Measurements from ENCODE around the gene ZMPSTE24.

ZMPSTE24 gene

GRCh38 chr1:40303051-40303771 is 45.2 kb downstream of the ZMPSTE24 start:
- no peak for TF ChIP-seq POLR2A (IDR thresholded peaks at IDR 0.05; ENCODE audit: low read depth, low read length)
- DNase-seq (ENCODE audit: insufficient read length, low spot score), result no peak
- FAIRE-seq, result no peak

- DNase-seq (ENCODE audit: insufficient read length, low spot score) (no peak), FAIRE-seq (no peak)
- TF ChIP-seq POLR2A (IDR thresholded peaks at IDR 0.05; ENCODE audit: low read depth, low read length), result no peak
These were observed 45.8 kb downstream of the ZMPSTE24 start for GRCh38 chr1:40303790-40304189.

GRCh38 chr1:40305451-40305850 is 47.4 kb downstream of the ZMPSTE24 start:
- TF ChIP-seq POLR2A (IDR thresholded peaks at IDR 0.05; ENCODE audit: low read depth, low read length), result no peak
- FAIRE-seq, result no peak
- no peak for DNase-seq (ENCODE audit: insufficient read length, low spot score)

- FAIRE-seq (no peak), DNase-seq (ENCODE audit: insufficient read length, low spot score) (no peak)
- no peak for TF ChIP-seq POLR2A (IDR thresholded peaks at IDR 0.05; ENCODE audit: low read depth, low read length)
These were observed 47.8 kb downstream of the ZMPSTE24 start for GRCh38 chr1:40305871-40306270.

- FAIRE-seq, result no peak
- no peak for DNase-seq (ENCODE audit: insufficient read length, low spot score)
- TF ChIP-seq POLR2A (IDR thresholded peaks at IDR 0.05; ENCODE audit: low read depth, low read length), result no peak
These were observed 48.3 kb downstream of the ZMPSTE24 start for GRCh38 chr1:40306296-40306695.

DNA sequence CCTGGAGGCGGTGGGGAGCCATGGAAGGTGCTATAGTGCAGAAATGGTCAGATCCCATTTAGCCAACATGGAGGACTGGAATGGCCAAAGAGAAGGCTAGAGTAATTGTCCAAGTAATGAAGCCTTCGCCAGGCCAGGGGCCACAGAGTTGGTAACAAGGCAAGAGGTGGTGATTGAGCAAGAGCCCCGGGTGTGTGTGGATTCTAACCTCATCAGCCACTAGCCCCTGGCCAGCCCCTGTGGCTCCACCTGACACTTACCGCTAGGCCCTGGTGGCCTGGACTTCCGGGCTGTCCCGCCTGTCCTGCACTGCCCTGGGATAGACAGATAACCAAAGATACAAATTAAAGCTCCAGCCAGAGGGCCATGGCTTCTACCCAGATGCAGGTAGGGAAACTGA is 49.1 kb downstream of the ZMPSTE24 start:
- no peak for FAIRE-seq
- no peak for DNase-seq (ENCODE audit: insufficient read length, low spot score)
- no peak for TF ChIP-seq POLR2A (IDR thresholded peaks at IDR 0.05; ENCODE audit: low read depth, low read length)

GRCh38 chr1:40308036-40308727 is 50.1 kb downstream of the ZMPSTE24 start:
- DNase-seq (ENCODE audit: insufficient read length, low spot score) (no peak), FAIRE-seq (no peak)
- no peak for TF ChIP-seq POLR2A (IDR thresholded peaks at IDR 0.05; ENCODE audit: low read depth, low read length)

DNA sequence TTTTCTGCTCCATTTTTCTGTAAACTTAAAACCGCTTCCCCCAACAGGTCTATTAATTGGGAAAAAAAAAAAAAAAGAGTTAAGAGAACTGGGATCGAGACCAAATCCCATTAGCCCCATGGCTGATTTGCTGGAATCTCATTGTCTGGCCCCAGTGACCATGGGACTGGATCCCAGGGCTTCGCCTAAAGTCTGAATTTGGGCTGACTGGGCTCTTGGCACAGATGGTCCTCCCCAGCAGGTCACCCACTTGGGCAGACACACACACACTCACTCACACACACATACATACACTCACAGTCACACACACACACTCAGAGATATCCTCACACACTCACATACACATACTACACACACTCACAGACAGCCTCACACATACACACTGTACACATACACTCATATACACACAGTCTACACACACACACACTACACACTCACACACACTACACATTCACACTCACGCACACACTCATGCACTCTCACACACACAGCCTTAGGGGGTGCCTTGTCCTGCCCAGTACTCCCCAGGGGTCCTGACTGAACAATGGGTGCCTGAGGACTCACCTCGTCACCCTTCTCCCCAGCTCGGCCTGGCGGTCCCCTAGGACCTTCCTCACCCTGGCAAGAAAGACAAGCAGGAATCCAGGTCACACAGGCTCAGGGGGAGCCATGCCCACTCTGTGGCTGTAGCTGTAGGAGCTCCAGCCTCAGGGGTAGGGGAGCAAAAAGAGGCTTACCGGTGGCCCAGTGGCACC is 51.5 kb downstream of the ZMPSTE24 start:
- DNase-seq (ENCODE audit: insufficient read length, low spot score) (no peak), FAIRE-seq (no peak)
- no peak for TF ChIP-seq POLR2A (IDR thresholded peaks at IDR 0.05; ENCODE audit: low read depth, low read length)

GRCh38 chr1:40310129-40310461 is 52.1 kb downstream of the ZMPSTE24 start:
- TF ChIP-seq POLR2A (IDR thresholded peaks at IDR 0.05; ENCODE audit: low read depth, low read length), result no peak
- no peak for FAIRE-seq
- no peak for DNase-seq (ENCODE audit: insufficient read length, low spot score)

DNA sequence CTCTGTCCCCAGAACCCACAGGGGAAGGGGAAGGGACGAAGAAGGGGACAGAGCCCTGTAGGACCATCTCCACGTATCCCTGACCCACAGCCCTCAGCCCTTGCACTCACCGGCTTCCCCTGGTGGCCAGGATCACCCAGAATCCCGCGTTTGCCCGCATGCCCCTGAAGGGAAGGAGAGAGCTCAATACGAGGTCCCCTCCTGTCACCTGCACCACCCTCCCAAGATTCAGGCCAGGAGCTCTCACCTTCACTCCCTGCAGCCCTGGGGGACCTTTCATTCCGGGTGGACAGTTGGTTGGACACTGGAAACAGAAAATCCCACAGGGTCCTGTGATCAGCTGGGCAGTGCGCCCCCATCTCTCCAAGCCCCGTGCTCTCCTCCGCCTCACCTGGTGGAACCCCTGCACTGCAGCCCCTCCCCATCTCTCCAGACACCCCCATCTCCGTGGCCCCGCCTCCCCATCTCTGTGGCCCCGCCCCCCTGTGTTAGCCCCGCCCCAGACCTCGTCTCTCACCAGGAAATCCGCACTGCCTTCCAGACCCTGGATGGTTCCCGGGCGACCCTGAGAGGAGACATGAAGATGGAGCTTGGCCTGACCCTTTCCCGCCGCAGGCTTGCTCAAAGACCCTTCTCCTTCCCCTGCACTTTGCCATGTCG is 53.1 kb downstream of the ZMPSTE24 start:
- TF ChIP-seq POLR2A (IDR thresholded peaks at IDR 0.05; ENCODE audit: low read depth, low read length), result no peak
- DNase-seq (ENCODE audit: insufficient read length, low spot score) (no peak), FAIRE-seq (no peak)

DNA sequence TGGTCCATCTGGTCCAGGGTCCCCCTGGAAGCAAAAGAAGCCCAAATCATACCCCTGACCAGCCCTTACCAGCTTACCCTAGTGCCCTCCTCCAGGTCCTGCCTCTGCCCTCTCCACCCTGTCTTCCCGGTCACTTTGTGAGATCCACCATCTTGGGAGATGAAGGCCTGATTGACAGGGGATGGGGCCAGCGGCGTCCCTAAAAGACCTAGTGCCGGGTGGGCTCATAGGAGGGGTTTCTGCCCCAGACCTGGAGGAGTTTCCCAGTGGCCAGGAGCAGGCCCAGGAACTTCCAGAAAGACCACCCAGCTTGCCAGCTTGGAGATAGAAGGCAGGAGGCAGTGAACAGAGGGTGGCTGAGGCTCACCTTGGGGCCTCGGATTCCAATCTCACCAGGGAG is 53.7 kb downstream of the ZMPSTE24 start:
- FAIRE-seq, result no peak
- TF ChIP-seq POLR2A (IDR thresholded peaks at IDR 0.05; ENCODE audit: low read depth, low read length), result no peak
- no peak for DNase-seq (ENCODE audit: insufficient read length, low spot score)

GRCh38 chr1:40312238-40313205 is 54.5 kb downstream of the ZMPSTE24 start:
- TF ChIP-seq POLR2A (IDR thresholded peaks at IDR 0.05; ENCODE audit: low read depth, low read length), result no peak
- no peak for FAIRE-seq
- no peak for DNase-seq (ENCODE audit: insufficient read length, low spot score)

DNA sequence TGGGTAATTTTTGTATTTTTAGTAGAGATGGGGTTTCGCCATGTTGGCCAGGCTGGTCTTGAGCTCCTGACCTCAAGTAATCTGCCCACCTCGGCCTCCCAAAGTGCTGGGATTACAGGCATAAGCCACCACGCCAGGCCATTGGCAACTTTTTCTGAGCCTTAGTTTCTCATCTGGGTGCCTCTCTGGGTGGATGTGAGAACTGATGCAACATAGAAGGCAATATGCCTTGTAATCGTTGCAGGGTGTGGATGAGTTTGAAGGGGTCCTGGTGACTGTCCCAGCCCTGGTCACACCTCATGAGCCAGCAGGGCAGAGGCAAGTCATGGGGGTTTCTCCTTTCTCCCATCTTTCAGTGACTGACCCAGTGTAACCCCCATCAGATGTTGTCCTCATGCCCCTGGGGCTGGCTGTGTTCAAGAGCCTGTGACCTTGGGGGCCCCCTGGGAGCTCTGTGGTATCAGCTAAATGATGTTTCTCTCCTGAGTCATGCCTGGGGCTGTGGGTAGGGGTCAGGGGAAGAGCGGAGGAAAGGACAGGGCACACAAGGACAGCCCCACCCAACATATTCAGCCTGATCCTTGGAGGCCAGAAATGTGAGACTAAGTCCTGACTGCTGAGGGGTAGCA is 55.4 kb downstream of the ZMPSTE24 start:
- no peak for TF ChIP-seq POLR2A (IDR thresholded peaks at IDR 0.05; ENCODE audit: low read depth, low read length)
- DNase-seq (ENCODE audit: insufficient read length, low spot score) (no peak), FAIRE-seq (no peak)
